Kidney epithelial cell (primary cell): ENCODE measurements around the gene TMEM106A. TPM values are rescaled to one million over a fixed set of nuclear protein-coding genes. Genes with fewer than 3 reads are reported as not detected.
"Not testable (repeated sequence)": the region's sequence is repeated elsewhere in the genome, so short reads cannot be mapped to it uniquely, and the experiment has no call there.

ENCODE experiments used
- DNase-seq: peaks from one replicate; pipeline ENCODE4 v3.0.0-alpha.2; 2010; ENCODE audit warnings: low read depth
- H3K27me3 ChIP-seq: 2 replicates; pipeline ENCODE4 v1.6.0; 2011; ENCODE audit warnings: low read length; ENCODE audit not compliant: control insufficient read depth, insufficient read depth
- H3K36me3 ChIP-seq: 2 replicates; pipeline ENCODE4 v1.5.1; 2011; ENCODE audit warnings: low read length; ENCODE audit not compliant: control insufficient read depth, insufficient read depth
- H3K4me3 ChIP-seq: 2 replicates; pipeline ENCODE4 v1.5.1; 2011; ENCODE audit warnings: low read depth, mild to moderate bottlenecking, control low read depth, low read length
- total RNA-seq: library from RNA; depleted of rRNA; stranded (reverse); fragments of >200 nt; gene quantifications from 2 replicates; pipeline ENCODE4 v1.2.3, GENCODE V29; 2015
- TF ChIP-seq, protein P1 (sequence below): IDR thresholded peaks from 2 replicates; pipeline ENCODE4 v1.5.1; 2011; ENCODE audit warnings: mild to moderate bottlenecking, moderate library complexity, low read length, control low read depth, inconsistent platforms; ENCODE audit not compliant: insufficient read depth, poor library complexity, severe bottlenecking

TMEM106A gene
- total RNA-seq, 1 donor from 2014 or later, result 4.0 TPM

DNA sequence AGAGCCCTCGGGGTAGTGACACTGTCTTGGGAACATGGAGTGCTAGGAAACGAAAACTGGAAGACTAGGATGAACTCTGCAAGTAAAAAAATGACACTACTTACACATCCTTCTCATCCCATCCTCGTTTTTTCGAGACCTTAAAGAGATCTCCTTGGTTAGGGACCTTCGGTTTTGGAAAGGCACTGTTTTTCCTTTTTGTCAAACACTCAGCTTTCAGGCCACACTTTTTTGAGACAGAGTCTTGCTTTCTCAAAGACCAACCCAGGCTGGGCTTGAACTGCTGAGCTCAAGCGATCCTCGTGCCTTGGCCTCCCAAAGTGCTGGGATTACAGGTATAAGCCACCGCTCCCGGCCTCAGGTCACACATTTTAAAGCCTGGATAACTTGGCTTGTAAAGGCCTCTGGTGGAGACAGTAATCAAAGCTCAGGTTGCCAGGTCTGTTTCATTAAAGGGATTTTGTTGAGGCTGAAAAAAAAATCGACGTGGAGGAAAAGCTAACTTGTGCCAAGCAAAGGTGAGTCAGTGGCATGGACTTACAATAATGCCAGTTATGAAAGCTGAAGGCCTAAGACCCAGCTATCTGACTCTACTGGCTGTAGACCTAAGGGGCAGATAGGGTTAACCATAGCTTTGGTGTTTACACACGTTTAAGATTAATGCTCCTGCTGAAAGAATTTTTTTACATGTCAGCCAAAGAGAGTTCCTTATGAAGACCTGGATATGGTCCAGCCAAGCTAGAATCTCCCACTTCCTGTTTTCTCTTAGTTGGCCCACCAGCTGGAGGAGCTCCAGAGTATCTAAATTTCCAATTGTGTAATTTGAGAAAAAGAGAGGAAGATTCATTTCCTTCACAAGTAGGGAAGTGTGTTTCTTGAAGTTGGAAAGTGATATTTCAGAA is 39.8 kb upstream of the TMEM106A start:
- peaks cover 1% of the 10 kb centered on the region for H3K36me3 ChIP-seq
- TF ChIP-seq, protein P1, sequence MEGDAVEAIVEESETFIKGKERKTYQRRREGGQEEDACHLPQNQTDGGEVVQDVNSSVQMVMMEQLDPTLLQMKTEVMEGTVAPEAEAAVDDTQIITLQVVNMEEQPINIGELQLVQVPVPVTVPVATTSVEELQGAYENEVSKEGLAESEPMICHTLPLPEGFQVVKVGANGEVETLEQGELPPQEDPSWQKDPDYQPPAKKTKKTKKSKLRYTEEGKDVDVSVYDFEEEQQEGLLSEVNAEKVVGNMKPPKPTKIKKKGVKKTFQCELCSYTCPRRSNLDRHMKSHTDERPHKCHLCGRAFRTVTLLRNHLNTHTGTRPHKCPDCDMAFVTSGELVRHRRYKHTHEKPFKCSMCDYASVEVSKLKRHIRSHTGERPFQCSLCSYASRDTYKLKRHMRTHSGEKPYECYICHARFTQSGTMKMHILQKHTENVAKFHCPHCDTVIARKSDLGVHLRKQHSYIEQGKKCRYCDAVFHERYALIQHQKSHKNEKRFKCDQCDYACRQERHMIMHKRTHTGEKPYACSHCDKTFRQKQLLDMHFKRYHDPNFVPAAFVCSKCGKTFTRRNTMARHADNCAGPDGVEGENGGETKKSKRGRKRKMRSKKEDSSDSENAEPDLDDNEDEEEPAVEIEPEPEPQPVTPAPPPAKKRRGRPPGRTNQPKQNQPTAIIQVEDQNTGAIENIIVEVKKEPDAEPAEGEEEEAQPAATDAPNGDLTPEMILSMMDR, result peak; percentile 52
- H3K4me3 ChIP-seq, result peak overlapping the region; percentile 67
- H3K27me3 ChIP-seq, result no peaks in the 10 kb centered on the region
- peak; percentile 80 for DNase-seq

GRCh38 chr17:43175213-43176118 is 36.2 kb upstream of the TMEM106A start:
- TF ChIP-seq, protein P1, result no peak
- no peak overlapping the region for H3K4me3 ChIP-seq
- H3K27me3 ChIP-seq, result no peaks in the 10 kb centered on the region
- no peak for DNase-seq
- peaks cover 1% of the 10 kb centered on the region for H3K36me3 ChIP-seq

DNA sequence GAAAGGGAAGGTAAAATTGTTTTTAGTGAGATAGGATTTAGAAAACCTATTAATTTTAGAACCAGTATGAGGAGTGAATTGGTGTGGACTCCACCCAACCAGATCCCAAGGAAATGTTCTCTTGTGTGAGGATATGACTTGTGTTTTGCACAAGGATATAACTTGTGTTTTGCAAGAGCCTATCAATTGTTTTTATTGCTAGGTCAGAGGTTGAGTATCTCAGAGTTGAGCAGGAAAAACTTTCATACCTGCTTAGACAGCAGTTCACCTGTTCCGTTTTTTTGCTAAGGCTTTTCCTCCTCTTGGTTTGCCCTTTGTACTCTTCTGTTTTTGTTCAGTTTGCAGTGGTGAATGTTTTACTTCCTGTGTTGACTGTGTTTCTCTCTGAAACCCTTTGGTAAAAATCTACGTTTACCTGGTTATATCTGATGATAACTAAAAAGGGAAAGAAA is 35.5 kb upstream of the TMEM106A start:
- TF ChIP-seq, protein P1, result no peak
- peaks cover 1% of the 10 kb centered on the region for H3K36me3 ChIP-seq
- H3K27me3 ChIP-seq, result no peaks in the 10 kb centered on the region
- H3K4me3 ChIP-seq, result no peak overlapping the region
- DNase-seq, result no peak

DNA sequence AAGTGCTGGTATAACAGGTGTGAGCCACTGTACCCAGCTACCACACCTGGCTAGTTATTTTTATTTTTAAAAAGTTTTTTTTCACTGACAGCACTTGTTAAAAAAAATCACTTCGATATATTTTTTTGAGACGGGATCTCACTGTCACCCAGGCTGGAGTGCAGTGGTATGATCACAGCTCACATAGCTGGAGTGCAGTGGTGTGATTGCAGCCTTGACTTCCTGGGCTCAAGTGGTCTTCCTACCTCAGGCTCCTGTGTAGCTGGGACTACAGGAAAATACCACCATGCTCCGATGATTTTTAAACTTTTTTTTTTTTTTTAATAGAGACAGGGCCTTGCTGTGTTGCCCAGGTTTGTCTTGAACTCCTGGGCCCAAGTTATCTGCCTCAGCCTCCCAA is 27.8 kb upstream of the TMEM106A start:
- TF ChIP-seq, protein P1, result no peak
- H3K27me3 ChIP-seq, result no peaks in the 10 kb centered on the region

DNA sequence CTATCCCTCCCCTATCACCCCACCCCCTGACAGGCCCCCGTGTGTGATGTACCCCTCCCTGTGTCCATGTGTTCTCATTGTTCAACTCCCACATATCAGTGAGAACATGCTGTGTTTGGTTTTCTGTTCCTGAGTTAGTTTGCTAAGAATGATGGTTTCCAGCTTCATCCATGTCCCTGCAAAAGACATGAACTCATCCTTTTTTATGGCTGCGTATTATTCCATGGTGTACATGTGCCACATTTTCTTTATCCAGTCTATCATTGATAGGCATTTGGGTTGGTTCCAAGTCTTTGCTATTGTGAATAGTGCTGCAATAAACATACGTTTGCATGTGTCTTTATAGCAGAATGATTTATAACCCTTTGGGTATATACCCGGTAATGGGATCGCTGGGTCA is 25.0 kb upstream of the TMEM106A start:
- not testable (repeated sequence) for DNase-seq, H3K27me3 ChIP-seq, H3K36me3 ChIP-seq, H3K4me3 ChIP-seq

More for the DNA sequence above, 27.8 kb upstream of the TMEM106A start:
- no peak overlapping the region for H3K4me3 ChIP-seq
- peaks cover 1% of the 10 kb centered on the region for H3K36me3 ChIP-seq
- DNase-seq, result no peak

GRCh38 chr17:43193251-43193650 is 18.4 kb upstream of the TMEM106A start:
- no peaks in the 10 kb centered on the region for H3K27me3 ChIP-seq
- no peak overlapping the region for H3K4me3 ChIP-seq
- no peak for DNase-seq
- TF ChIP-seq, protein P1, result no peak
- H3K36me3 ChIP-seq, result peaks cover 9% of the 10 kb centered on the region
